SK-N-SH (cell line): Measurements from ENCODE around the gene SUCLG2. TPM values are rescaled to one million over a fixed set of nuclear protein-coding genes. Genes with fewer than 3 reads are reported as not detected.

Source experiments
- CTCF ChIA-PET: fragments of 300-600, 350-600 bp; formaldehyde crosslinking; extraction: SDS; loops from one replicate; lab custom pipeline; 2021; lab: Yijun Ruan, JAX
- POLR2A ChIA-PET: fragments of 350-600 bp; sonication (Branson Sonifier 250); formaldehyde crosslinking; extraction: SDS; loops from one replicate; lab custom pipeline; 2020; ENCODE audit warnings: antibody characterized with exemption, inconsistent platforms; lab: Yijun Ruan, JAX
- DNase-seq: peaks from one replicate; pipeline ENCODE4 v3.0.0; 2012
- H2AFZ ChIP-seq: fragments of 200-600 bp; sonication (generic); 2 replicates; pipeline ENCODE4 v1.8.1; 2016; ENCODE audit warnings: antibody characterized with exemption, mild to moderate bottlenecking, low read depth
- H3F3A ChIP-seq: fragments of 200-600 bp; sonication (generic); replicated peaks from 2 replicates; pipeline ENCODE3; 2016; ENCODE audit warnings: antibody characterized with exemption, mild to moderate bottlenecking; ENCODE audit not compliant: insufficient read depth
- H3K27ac ChIP-seq, 2 experiments: fragments of 200-500 bp in 1 of 2; fragments of 200-600 bp in 1 of 2; sonication (Bioruptor generic) in 1 of 2; sonication (generic), shearing (Covaris generic) in 1 of 2; 2 replicates each; pipeline versions ENCODE4 v1.5.1 to v1.6.1; 2014 to 2016; ENCODE audit warnings: low read depth in 2 of 2, inconsistent platforms in 1 of 2, low read length in 1 of 2, mild to moderate bottlenecking in 1 of 2, mixed read lengths in 1 of 2
- H3K27me3 ChIP-seq: fragments of 200-600 bp; sonication (generic), shearing (Covaris generic); 2 replicates; pipeline ENCODE4 v1.6.1; 2016; ENCODE audit warnings: mixed run types; ENCODE audit not compliant: insufficient read depth
- H3K36me3 ChIP-seq, 2 experiments: fragments of 200-500 bp in 1 of 2; fragments of 200-600 bp in 1 of 2; sonication (Bioruptor generic) in 1 of 2; sonication (generic) in 1 of 2; replicated peaks in 1 of 2; 2 replicates each; pipeline versions ENCODE3 to v1.5.1; 2014 to 2016; ENCODE audit warnings: low read length in 1 of 2, mild to moderate bottlenecking in 1 of 2; ENCODE audit not compliant: insufficient read depth in 2 of 2, control insufficient read depth in 1 of 2
- H3K4me1 ChIP-seq, 2 experiments: fragments of 200-500 bp in 1 of 2; fragments of 200-600 bp in 1 of 2; sonication (Bioruptor generic) in 1 of 2; sonication (generic), shearing (Covaris generic) in 1 of 2; 2 replicates each; pipeline versions ENCODE4 v1.5.1 to v1.6.1; 2014 to 2016; ENCODE audit warnings: low read depth in 1 of 2, low read length in 1 of 2, mixed run types in 1 of 2; ENCODE audit not compliant: insufficient read depth in 2 of 2, control insufficient read depth in 1 of 2
- H3K4me2 ChIP-seq: fragments of 200-600 bp; sonication (generic), shearing (Covaris generic); 2 replicates; pipeline ENCODE4 v1.6.1; 2017; ENCODE audit warnings: mixed run types
- H3K4me3 ChIP-seq, 2 experiments: fragments of 200-500 bp in 1 of 2; fragments of 200-600 bp in 1 of 2; sonication (Bioruptor generic) in 1 of 2; sonication (generic), shearing (Covaris generic) in 1 of 2; 2 replicates each; pipeline versions ENCODE4 v1.5.1 to v1.8.1; 2014 to 2016; ENCODE audit warnings: low read depth in 2 of 2, inconsistent platforms in 1 of 2, low read length in 1 of 2, mild to moderate bottlenecking in 1 of 2, mixed read lengths in 1 of 2, moderate library complexity in 1 of 2
- H3K79me2 ChIP-seq: fragments of 200-600 bp; sonication (generic); 2 replicates; pipeline ENCODE4 v1.8.1; 2017; ENCODE audit warnings: mild to moderate bottlenecking; ENCODE audit not compliant: insufficient read depth
- H3K9ac ChIP-seq: fragments of 200-600 bp; sonication (generic); 2 replicates; pipeline ENCODE4 v1.6.1; 2017; ENCODE audit warnings: mixed run types
- H3K9me2 ChIP-seq: fragments of 200-600 bp; sonication (generic); 2 replicates; pipeline ENCODE4 v1.6.1; 2017; ENCODE audit warnings: mixed run types
- H3K9me3 ChIP-seq: fragments of 200-600 bp; sonication (generic); 2 replicates; pipeline ENCODE4 v1.6.1; 2017; ENCODE audit warnings: mixed run types, mild to moderate bottlenecking, moderate library complexity
- H4K20me1 ChIP-seq: fragments of 200-600 bp; sonication (generic); 2 replicates; pipeline ENCODE4 v1.6.1; 2017; ENCODE audit warnings: mild to moderate bottlenecking, mixed run types; ENCODE audit not compliant: insufficient read depth
- RCOR1 ChIP-seq: fragments of 150-350 bp; IDR thresholded peaks from 2 replicates; pipeline ENCODE4 v1.6.1; 2017; ENCODE audit warnings: antibody characterized with exemption, low read length
- RFX5 ChIP-seq: IDR thresholded peaks from 2 replicates; pipeline ENCODE4 v1.6.1; 2012; ENCODE audit warnings: mild to moderate bottlenecking, improper control_type of control experiment, low read length
- SIN3A ChIP-seq: IDR thresholded peaks from 2 replicates; pipeline ENCODE4 v1.6.1; 2012; ENCODE audit warnings: low read depth, mild to moderate bottlenecking, low read length, moderate library complexity, borderline replicate concordance
- YY1 ChIP-seq: IDR thresholded peaks from 2 replicates; pipeline ENCODE4 v1.4.0; 2012; ENCODE audit warnings: low read depth, mild to moderate bottlenecking
- WGBS: methylation state at CpG from one replicate; pipeline ENCODE4 v1.1.6; 2017; ENCODE audit warnings: low lambda C conversion rate; 5-methylcytosine and 5-hydroxymethylcytosine counted together
- polyA plus RNA-seq, 3 experiments: library from polyadenylated mRNA; depleted of rRNA; stranded (reverse); fragments of >200 nt; gene quantifications; 2 replicates each; pipeline ENCODE4 v1.2.3, GENCODE V29; 2012
- TF ChIP-seq, protein P1 (sequence below): IDR thresholded peaks from 2 replicates; pipeline ENCODE4; 2012
- TF ChIP-seq, protein P2 (sequence below): fragments of 150-350 bp; IDR thresholded peaks from 2 replicates; pipeline ENCODE4 v1.6.1; 2017; ENCODE audit warnings: antibody characterized with exemption, low read length, low read depth, borderline replicate concordance
- TF ChIP-seq, protein P3 (sequence below): IDR thresholded peaks from 2 replicates; pipeline ENCODE4 v1.6.1; 2012; ENCODE audit warnings: mild to moderate bottlenecking, low read depth, low read length, moderate library complexity

The SUCLG2 gene
- polyA plus RNA-seq, 1 of the 3 experiments (the other 2 are of a cell fraction) = 20.2 TPM

DNA sequence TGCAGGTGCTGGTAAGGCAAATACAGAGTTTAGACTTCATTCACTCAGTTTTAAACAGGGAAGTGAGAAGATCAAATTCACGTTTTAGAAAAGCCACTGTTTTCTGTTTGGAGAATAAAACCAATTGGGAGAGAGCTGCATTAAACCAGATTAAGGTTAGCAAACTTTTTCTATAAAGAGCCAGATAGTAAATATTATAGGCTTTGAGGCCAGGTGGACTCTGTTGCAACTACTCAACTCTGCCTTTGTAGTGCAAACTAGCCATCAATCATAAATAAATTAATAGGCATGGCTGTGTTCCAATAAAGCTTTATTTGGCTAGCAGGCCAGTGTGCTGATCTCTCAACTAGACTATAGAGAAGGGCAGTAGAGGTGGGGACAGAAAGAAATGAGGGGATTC, 33.5 kb downstream of the SUCLG2 start:
- H3K27ac ChIP-seq = no peak overlapping the region
- peaks cover 21% of the 10 kb centered on the region for H3K79me2 ChIP-seq
- TF ChIP-seq SIN3A = no peak
- TF ChIP-seq, protein P1, sequence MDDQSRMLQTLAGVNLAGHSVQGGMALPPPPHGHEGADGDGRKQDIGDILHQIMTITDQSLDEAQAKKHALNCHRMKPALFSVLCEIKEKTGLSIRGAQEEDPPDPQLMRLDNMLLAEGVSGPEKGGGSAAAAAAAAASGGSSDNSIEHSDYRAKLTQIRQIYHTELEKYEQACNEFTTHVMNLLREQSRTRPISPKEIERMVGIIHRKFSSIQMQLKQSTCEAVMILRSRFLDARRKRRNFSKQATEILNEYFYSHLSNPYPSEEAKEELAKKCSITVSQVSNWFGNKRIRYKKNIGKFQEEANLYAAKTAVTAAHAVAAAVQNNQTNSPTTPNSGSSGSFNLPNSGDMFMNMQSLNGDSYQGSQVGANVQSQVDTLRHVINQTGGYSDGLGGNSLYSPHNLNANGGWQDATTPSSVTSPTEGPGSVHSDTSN = peak; percentile 22; the same call in 1 of the 2 replicates
- peaks cover 24 to 29% of the 10 kb centered on the region in 2 experiments for H3K36me3 ChIP-seq
- 81% methylated on average over 1 of the region's 1 CpG for WGBS
- no peaks in the 10 kb centered on the region for H3K27me3 ChIP-seq
- no peaks in the 10 kb centered on the region for H3K4me1 ChIP-seq
- ChIA-PET POLR2A (no interaction called here), CTCF (no interaction called here)
- no peak overlapping the region for H3K4me3 ChIP-seq
- H3F3A ChIP-seq = no peaks in the 10 kb centered on the region
- H3K4me2 ChIP-seq = no peak overlapping the region
- H3K9me3 ChIP-seq = no peaks in the 10 kb centered on the region
- H2AFZ ChIP-seq = no peak overlapping the region
- no peak overlapping the region for H3K9ac ChIP-seq
- no peak for DNase-seq
- no peaks in the 10 kb centered on the region for H3K9me2 ChIP-seq
- 0 out of 2 replicates have a peak, but pooled peaks cover 2% of the 10 kb centered on the region for H4K20me1 ChIP-seq

DNA sequence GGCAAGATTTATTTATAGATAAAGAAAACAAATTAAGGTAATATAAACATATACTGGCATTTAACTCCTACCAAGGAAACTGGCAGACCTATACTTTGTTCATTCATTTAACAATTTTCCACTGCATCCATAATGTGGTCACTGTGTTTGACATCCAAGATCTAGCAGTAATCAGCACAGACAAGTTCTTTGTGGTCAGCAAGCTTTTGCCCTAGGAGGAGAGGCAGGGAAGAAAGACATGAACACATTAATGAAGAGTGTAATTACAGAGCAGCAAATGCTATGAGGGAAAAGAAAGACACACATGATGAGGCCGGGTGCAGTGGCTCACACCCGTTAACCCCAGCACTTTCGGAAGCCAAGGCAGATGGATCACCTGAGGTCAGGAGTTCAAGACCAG, 34.4 kb downstream of the SUCLG2 start:
- TF ChIP-seq, protein P2, sequence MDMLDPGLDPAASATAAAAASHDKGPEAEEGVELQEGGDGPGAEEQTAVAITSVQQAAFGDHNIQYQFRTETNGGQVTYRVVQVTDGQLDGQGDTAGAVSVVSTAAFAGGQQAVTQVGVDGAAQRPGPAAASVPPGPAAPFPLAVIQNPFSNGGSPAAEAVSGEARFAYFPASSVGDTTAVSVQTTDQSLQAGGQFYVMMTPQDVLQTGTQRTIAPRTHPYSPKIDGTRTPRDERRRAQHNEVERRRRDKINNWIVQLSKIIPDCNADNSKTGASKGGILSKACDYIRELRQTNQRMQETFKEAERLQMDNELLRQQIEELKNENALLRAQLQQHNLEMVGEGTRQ = no peak
- TF ChIP-seq RCOR1 (no peak), RFX5 (no peak), YY1 (no peak)
- TF ChIP-seq, protein P3, sequence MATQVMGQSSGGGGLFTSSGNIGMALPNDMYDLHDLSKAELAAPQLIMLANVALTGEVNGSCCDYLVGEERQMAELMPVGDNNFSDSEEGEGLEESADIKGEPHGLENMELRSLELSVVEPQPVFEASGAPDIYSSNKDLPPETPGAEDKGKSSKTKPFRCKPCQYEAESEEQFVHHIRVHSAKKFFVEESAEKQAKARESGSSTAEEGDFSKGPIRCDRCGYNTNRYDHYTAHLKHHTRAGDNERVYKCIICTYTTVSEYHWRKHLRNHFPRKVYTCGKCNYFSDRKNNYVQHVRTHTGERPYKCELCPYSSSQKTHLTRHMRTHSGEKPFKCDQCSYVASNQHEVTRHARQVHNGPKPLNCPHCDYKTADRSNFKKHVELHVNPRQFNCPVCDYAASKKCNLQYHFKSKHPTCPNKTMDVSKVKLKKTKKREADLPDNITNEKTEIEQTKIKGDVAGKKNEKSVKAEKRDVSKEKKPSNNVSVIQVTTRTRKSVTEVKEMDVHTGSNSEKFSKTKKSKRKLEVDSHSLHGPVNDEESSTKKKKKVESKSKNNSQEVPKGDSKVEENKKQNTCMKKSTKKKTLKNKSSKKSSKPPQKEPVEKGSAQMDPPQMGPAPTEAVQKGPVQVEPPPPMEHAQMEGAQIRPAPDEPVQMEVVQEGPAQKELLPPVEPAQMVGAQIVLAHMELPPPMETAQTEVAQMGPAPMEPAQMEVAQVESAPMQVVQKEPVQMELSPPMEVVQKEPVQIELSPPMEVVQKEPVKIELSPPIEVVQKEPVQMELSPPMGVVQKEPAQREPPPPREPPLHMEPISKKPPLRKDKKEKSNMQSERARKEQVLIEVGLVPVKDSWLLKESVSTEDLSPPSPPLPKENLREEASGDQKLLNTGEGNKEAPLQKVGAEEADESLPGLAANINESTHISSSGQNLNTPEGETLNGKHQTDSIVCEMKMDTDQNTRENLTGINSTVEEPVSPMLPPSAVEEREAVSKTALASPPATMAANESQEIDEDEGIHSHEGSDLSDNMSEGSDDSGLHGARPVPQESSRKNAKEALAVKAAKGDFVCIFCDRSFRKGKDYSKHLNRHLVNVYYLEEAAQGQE = no peak
- CTCF ChIA-PET = no interaction called here
- 87% methylated on average over 3 of the region's 3 CpGs for WGBS
- POLR2A ChIA-PET = no interaction called here
- no peaks in the 10 kb centered on the region for H3F3A ChIP-seq
- H3K4me2 ChIP-seq = no peak overlapping the region
- no peaks in the 10 kb centered on the region for H3K4me1 ChIP-seq
- no peaks in the 10 kb centered on the region for H3K9me3 ChIP-seq
- 0 out of 2 replicates have a peak, but pooled peaks cover 2% of the 10 kb centered on the region for H4K20me1 ChIP-seq
- no peak overlapping the region for H2AFZ ChIP-seq
- DNase-seq = no peak
- H3K4me3 ChIP-seq = no peak overlapping the region
- H3K9me2 ChIP-seq = no peaks in the 10 kb centered on the region
- no peak overlapping the region for H3K27ac ChIP-seq
- H3K79me2 ChIP-seq = peaks cover 15% of the 10 kb centered on the region
- H3K27me3 ChIP-seq = no peaks in the 10 kb centered on the region
- H3K36me3 ChIP-seq = peaks cover 24 to 29% of the 10 kb centered on the region in 2 experiments
- H3K9ac ChIP-seq = no peak overlapping the region
